Small intestine (tissue), 7 donors: ENCODE results near the gene TNFRSF6B. TPM values are rescaled to one million over a fixed set of nuclear protein-coding genes. Genes with fewer than 3 reads are reported as not detected.

Experiments used
- DNase-seq, 2 donors: peaks; one replicate each; pipeline versions ENCODE4 v3.0.0 to v3.0.0-alpha.2; 2013
- FAIRE-seq: peaks from 2 replicates; lab custom pipeline; 2012; peaks lifted over from hg19 to GRCh38; lab: Jason Lieb, UNC
- H3K27ac ChIP-seq, 3 donors: one replicate each; pipeline ENCODE4 v1.5.1; 2013; ENCODE audit warnings: low read length in 2 of 3, mild to moderate bottlenecking in 2 of 3, control low read depth in 1 of 3, inconsistent platforms in 1 of 3, low read depth in 1 of 3, moderate library complexity in 1 of 3
- H3K27me3 ChIP-seq, 3 donors: one replicate each; pipeline ENCODE4 v1.6.1; 2013; ENCODE audit warnings: low read length in 3 of 3, inconsistent platforms in 1 of 3; ENCODE audit not compliant: control insufficient read depth in 3 of 3, insufficient read depth in 3 of 3
- H3K36me3 ChIP-seq, 3 donors: one replicate each; pipeline ENCODE4 v1.6.1; 2013; ENCODE audit warnings: low read length in 3 of 3, inconsistent platforms in 1 of 3, low read depth in 1 of 3, mild to moderate bottlenecking in 1 of 3, moderate library complexity in 1 of 3; ENCODE audit not compliant: control insufficient read depth in 3 of 3, insufficient read depth in 2 of 3
- H3K4me1 ChIP-seq, 3 donors: one replicate each; pipeline ENCODE4 v1.6.1; 2013; ENCODE audit warnings: low read length in 2 of 3, inconsistent platforms in 1 of 3, low read depth in 1 of 3, mild to moderate bottlenecking in 1 of 3, moderate library complexity in 1 of 3; ENCODE audit not compliant: control insufficient read depth in 3 of 3, insufficient read depth in 2 of 3
- H3K4me3 ChIP-seq, 3 donors: one replicate each; pipeline ENCODE4 v1.5.1; 2013; ENCODE audit warnings: low read length in 3 of 3, control low read depth in 1 of 3, inconsistent platforms in 1 of 3, low read depth in 1 of 3, mild to moderate bottlenecking in 1 of 3, moderate library complexity in 1 of 3
- H3K9me3 ChIP-seq, 2 donors: one replicate each; pipeline ENCODE4 v1.6.1; 2013; ENCODE audit warnings: low read depth in 1 of 2, low read length in 1 of 2; ENCODE audit not compliant: control insufficient read depth in 2 of 2, insufficient read depth in 1 of 2
- WGBS, 3 donors: extraction: QIAGEN DNeasy Blood & Tissue Kit; methylation state at CpG; one replicate each; pipeline ENCODE4 v1.1.7; 2013; 5-methylcytosine and 5-hydroxymethylcytosine counted together
- polyA plus RNA-seq, 4 donors: library from polyadenylated mRNA; stranded (reverse) in 3 of 4; unstranded in 1 of 4; fragments of 200-250 nt in 3 of 4; fragments of 120-200 nt in 1 of 4; gene quantifications; one replicate each; pipeline versions ENCODE4 v1.2.1 to v1.2.3, GENCODE V29; 2013
- donor health status: healthy with polysubstance abuse.
- donor health status: control.
- donor health status: control.
- donor health status: Bipolar disorder and iron deficiency.
- donor health status: healthy.

Gene TNFRSF6B
- polyA plus RNA-seq, 4 donors = 1.9 to 15.9 (median 5.8) TPM

- FAIRE-seq = no peak
- H3K4me1 ChIP-seq = peaks cover 4 to 16% (median 5%) of the 10 kb centered on the region in 3 donors
- H3K27me3 ChIP-seq = no peaks in the 10 kb centered on the region
- no peak overlapping the region for H3K27ac ChIP-seq
- DNase-seq = no peak
- no peak overlapping the region for H3K4me3 ChIP-seq
- WGBS, 3 donors = 69 to 88% (median 73%) methylated on average over 36 to 40 of the region's 40 CpGs
- H3K36me3 ChIP-seq = peaks cover 0 to 55% (median 2%) of the 10 kb centered on the region in 3 donors
- no peaks in the 10 kb centered on the region for H3K9me3 ChIP-seq
Measured at GRCh38 chr20:63690003-63690897, 6.2 kb upstream of the TNFRSF6B start.

GRCh38 chr20:63690898-63691710, 5.3 kb upstream of the TNFRSF6B start:
- H3K4me1 ChIP-seq = peaks cover 4 to 17% (median 5%) of the 10 kb centered on the region in 3 donors
- 35 to 79% (median 55%) methylated on average over 21 to 24 of the region's 24 CpGs for WGBS, 3 donors
- no peak for FAIRE-seq

GRCh38 chr20:63691711-63692435, 4.6 kb upstream of the TNFRSF6B start:
- FAIRE-seq (no peak), DNase-seq (no peak)
- no peak overlapping the region for H3K27ac ChIP-seq
- peaks cover 2 to 17% (median 5%) of the 10 kb centered on the region in 3 donors for H3K4me1 ChIP-seq
- H3K9me3 ChIP-seq = no peaks in the 10 kb centered on the region
- WGBS, 3 donors = 35 to 74% (median 46%) methylated on average over 21 of the region's 21 CpGs
- H3K36me3 ChIP-seq = peaks cover 0 to 55% (median 2%) of the 10 kb centered on the region in 3 donors
- no peak overlapping the region for H3K4me3 ChIP-seq
- H3K27me3 ChIP-seq = no peaks in the 10 kb centered on the region

More at GRCh38 chr20:63690898-63691710, 5.3 kb upstream of the TNFRSF6B start:
- H3K27me3 ChIP-seq = no peaks in the 10 kb centered on the region
- DNase-seq = no peak
- H3K27ac ChIP-seq = peak overlapping the region in 1 of 3 donors; percentile 8
- peaks cover 0 to 58% (median 2%) of the 10 kb centered on the region in 3 donors for H3K36me3 ChIP-seq
- H3K4me3 ChIP-seq = no peak overlapping the region
- no peaks in the 10 kb centered on the region for H3K9me3 ChIP-seq

GRCh38 chr20:63692436-63693082, 3.9 kb upstream of the TNFRSF6B start:
- WGBS, 3 donors = 55 to 69% (median 66%) methylated on average over 19 to 20 of the region's 20 CpGs
- peaks cover 2 to 13% (median 4%) of the 10 kb centered on the region in 3 donors for H3K4me1 ChIP-seq
- no peak overlapping the region for H3K27ac ChIP-seq
- no peaks in the 10 kb centered on the region for H3K27me3 ChIP-seq
- FAIRE-seq (no peak), DNase-seq (peak; percentile 29 to 33)
- H3K4me3 ChIP-seq = no peak overlapping the region
- no peaks in the 10 kb centered on the region for H3K9me3 ChIP-seq
- peaks cover 0 to 56% (median 2%) of the 10 kb centered on the region in 3 donors for H3K36me3 ChIP-seq

GRCh38 chr20:63693083-63693732, 3.2 kb upstream of the TNFRSF6B start:
- H3K27me3 ChIP-seq = no peaks in the 10 kb centered on the region
- peaks cover 2 to 13% (median 4%) of the 10 kb centered on the region in 3 donors for H3K4me1 ChIP-seq
- H3K9me3 ChIP-seq = no peaks in the 10 kb centered on the region
- no peak for FAIRE-seq
- H3K4me3 ChIP-seq = no peak overlapping the region
- 83 to 93% (median 86%) methylated on average over 8 to 10 of the region's 10 CpGs for WGBS, 3 donors
- H3K27ac ChIP-seq = no peak overlapping the region
- H3K36me3 ChIP-seq = peaks cover 0 to 60% (median 2%) of the 10 kb centered on the region in 3 donors
- no peak for DNase-seq

- WGBS, 3 donors = 92 to 96% (median 93%) methylated on average over 21 of the region's 21 CpGs
- H3K4me1 ChIP-seq = peaks cover 2 to 13% (median 4%) of the 10 kb centered on the region in 3 donors
- peaks cover 0 to 56% (median 2%) of the 10 kb centered on the region in 3 donors for H3K36me3 ChIP-seq
- H3K27ac ChIP-seq = no peak overlapping the region
- H3K27me3 ChIP-seq = no peaks in the 10 kb centered on the region
- H3K9me3 ChIP-seq = no peaks in the 10 kb centered on the region
- no peak for DNase-seq
- FAIRE-seq = no peak
- H3K4me3 ChIP-seq = no peak overlapping the region
Measured at GRCh38 chr20:63693733-63694583, 2.5 kb upstream of the TNFRSF6B start.
